NAMALWA (cell line): ENCODE results near the gene PLCE1.
"Not testable (repeated sequence)": the region's sequence is repeated elsewhere in the genome, so short reads cannot be mapped to it uniquely, and the experiment has no call there.

Source experiments
- DNase-seq: peaks from one replicate; pipeline ENCODE4 v3.0.0-alpha.2; 2015; ENCODE audit warnings: low spot score

Gene PLCE1

DNA sequence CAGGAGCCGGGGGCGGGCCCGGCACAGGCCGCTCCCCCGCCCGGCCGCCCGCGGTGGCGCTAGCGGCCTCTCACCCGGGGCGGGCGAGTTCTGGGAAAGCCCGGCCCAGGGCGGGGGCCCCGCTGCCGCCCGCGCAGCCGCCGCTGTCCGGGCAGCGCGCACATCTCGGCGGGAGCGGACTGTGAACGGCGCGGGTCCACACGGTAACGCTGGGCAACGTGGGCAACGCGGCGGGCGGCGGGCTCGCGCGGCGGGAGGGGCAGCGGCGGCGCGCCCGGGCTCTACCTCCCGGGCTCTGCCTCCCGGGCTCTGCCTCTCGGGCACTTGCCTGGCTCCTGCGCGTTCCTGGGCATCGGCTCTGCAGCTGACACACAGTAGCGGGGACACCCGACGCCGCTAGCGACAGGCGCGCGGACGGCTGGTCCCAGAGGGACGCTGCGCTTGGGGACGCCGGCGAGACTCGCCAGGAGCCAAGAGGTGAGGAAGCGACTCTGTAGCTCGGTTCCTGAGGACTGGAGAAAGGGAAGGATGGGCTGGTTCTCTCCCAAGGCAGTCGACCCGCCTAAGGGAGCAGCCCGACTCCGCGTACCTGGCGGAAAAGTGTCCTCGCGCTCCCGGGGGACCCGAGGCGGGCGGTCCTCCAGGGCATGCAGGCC is at the start of gene PLCE1:
TSS of gene PLCE1 (plus strand) at position 150 of the 656 bp plus-strand sequence. CDS start 37,116 bp downstream, outside the sequence.
- no peak for DNase-seq

DNA sequence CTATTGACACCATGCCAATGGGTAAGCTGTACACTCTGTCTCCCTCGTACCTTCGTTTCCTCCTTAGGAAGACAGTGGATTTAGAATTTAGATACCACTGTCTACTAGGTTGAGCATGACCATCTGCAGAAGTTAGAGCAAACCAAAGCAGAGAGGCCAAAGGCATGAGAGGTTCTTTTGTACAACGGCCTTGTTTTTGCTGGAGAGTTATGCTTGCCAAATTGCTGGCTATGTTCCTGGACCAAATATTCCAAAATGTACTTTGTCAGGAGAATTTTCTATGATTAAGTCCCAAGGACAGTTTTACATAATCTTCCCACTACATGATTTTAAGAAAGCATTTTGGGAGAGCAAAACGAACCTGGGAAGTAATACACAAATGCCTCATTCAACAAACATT is 47.9 kb upstream of the PLCE1 start:
- no peak for DNase-seq

DNA sequence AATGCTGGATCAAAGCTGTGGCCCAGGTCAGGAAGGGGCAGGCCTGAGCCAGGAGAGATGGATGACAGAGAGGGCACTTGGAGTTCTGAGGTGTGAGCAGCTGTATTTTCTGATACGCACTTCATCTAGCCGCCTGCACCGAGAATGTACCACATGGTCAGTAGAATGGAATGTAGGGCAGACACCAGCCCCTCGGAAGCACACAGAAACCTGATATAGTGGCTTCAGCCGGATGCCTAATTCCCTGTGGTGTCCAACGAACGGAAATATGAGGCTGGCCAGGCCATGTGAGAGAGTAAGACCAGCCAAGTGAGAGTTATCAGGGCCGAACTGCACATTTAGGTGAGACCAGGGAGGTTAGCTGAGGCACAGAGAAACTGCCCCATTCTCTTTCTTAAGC is 46.7 kb upstream of the PLCE1 start:
- DNase-seq = no peak

DNA sequence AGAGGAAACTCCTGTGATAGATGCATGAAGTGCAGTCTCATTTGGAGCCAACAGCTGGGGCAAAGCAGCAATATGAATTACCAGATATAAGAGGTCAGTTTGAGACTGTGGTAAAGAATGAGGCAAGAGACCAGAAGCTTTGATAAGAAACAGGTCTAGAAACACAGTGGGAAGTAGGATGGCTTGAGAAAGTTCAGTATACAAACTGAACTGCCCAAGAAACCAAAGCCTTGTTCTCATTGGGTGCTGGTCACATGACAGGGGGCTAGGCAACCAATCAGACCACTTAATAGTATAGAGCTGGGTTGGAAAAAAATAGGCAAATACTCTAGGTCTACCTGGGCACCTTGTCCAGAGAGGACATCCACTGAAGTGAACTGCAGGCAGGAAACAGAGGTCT is 46.2 kb upstream of the PLCE1 start:
- no peak for DNase-seq

DNA sequence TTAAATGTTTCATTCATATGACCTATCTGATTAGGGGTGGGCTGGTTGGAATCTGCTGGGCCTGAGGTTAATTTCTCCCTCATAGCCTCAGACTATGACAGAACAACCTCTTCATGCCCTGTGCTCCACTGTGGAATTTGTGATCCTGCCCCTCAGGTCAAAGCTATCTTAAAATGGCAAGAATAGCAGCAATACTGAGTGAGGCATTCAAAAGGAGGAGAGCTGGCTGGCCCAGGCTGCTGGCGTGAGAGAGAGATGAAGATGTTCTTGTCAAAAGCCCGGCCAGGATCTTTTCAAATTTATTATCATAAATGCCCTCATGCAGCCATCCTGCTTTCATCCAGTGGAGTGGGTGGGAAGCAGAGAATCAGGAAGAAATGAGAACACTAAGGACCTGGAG is 41.8 kb upstream of the PLCE1 start:
- DNase-seq = no peak

DNA sequence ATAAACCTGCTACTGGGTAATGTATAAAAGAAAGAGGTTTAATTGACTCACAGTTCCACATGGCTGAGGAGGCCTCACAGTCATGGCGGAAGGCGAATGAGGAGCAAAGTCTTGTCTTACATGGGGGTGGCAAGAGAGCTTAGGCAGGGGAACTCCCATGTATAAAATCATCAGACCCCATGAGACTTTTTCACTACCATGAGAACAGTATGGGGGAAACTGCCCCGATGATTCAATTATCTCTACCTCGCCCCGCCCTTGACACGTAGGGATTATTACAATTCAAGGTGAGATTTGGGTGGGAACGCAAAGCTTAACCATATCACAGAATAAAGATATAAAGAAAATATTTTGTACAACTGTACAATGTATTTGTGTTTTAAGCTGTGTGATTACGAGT is 39.4 kb upstream of the PLCE1 start:
- no peak for DNase-seq

DNA sequence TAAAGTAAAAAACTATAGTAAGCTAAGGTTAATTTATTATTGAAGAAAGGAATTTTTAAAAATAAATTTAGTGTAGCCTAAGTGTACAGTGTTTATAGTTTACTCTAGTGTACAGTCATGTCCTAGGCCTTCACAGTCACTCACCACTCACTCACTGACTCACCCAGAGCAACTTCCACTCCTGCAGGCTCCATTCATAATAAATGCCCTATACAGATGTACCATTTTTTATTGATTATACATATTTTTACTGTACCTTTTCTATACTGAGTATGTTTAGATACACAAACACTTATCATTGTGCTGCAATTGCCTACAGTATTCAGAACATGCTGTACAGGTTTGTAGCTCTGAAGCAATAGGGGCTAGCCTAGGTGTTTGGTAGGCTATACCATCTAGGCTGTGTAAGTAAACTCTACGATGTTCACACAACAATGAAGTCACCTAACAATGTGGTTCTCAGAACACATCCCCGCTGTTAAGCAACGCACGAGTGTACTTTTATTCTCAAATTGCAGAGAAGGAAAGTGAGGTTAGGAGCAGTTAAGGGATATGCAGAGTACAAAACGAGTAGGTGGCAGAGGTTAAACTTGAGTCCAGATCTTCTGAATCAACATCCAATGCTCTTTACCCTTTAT is 38.9 kb upstream of the PLCE1 start:
- DNase-seq = no peak

DNA sequence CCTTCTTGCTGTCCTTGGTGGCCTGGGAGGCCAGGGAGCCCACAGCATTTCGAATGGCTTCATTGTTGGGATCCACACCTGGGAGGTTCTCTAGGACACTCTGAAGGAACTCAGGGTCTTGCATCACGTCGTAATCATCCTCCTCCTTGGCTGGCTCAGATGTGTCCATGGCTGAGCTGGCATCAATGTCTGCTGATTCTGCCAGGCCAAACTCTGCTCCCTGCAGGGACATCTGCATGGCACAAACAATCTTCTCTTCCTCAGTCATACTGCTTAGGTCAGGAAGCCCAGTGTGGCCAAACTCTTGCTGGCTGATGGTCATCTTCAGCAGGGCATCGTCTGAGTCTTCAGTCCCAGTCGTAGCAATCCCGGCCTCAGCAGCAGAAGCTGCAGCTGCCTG is 34.9 kb upstream of the PLCE1 start:
- DNase-seq = no peak

DNA sequence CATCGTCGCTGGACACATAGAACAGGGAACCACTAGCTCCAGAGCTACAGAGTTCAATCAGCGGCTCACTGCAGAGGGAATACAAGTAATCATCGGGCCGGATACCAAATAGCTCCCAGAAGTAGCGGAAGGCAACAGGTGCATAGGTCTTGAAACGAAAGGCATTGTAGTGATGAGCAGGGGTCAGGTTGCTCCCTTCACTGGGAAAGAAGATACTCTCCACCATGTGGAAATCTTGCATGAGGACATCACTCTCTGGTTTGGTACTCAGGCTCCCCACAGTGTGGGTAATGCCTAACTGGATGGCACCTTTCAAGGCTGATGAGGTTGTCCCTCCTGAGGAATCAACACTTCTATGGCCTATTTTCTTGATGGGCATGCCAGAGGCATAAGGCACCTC is 32.7 kb upstream of the PLCE1 start:
- DNase-seq = not testable (repeated sequence)

DNA sequence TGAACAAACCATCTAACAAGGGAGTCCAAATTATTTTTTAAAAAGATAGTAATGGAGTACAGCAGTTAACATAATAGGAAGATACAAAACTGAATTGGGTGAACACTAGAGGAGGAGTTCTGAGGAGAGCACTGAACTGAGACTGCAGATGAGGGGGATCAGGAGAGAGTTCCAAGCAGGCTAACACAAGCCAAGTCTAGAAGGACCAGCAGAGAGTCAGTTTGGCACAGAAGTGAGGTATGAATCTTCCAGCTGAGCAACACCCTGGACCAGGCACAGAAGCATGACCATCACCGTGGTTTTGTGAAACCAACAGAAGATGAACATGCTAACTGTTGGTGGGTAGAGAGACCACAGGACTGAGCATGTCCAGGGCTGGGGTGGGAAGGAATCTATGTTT is 30.8 kb upstream of the PLCE1 start:
- no peak for DNase-seq

DNA sequence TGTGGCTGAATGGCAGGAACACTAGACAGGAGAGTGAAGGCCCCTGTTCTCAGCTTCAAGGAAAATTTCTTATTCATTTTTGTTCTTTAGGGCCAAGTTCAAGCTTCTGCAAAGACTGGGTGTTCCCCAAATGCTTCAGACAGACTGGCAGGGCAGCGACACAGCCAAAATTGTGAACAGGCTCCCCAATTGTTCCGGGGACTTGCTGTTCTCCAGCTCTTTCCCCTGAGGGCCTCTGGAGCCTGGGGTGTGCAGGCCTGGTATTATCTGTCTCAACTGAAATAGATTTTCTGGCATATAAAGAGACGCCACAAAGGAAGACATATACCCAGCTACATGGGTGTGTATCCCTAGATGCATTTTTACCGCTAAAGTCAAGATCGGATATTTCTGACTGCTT is 30.3 kb upstream of the PLCE1 start:
- no peak for DNase-seq

DNA sequence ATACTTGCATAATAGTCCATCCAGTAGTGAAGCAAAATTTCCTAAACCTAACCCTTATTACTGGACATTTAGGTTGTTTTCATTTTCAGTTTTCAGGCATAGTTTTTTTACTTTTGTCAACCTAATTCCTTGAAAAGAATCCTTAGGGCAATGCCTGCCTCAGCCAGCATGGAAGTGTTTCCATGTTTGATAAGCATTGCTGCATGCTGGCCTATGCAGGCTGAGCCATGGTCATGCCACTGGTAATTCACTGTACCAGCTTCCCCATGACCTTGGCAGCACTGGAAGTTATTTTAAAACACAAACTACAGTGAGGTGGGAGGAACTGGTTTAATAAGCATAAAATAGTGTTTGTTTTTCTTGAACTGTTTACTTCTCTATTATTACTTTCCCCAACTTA is 27.8 kb upstream of the PLCE1 start:
- no peak for DNase-seq

DNA sequence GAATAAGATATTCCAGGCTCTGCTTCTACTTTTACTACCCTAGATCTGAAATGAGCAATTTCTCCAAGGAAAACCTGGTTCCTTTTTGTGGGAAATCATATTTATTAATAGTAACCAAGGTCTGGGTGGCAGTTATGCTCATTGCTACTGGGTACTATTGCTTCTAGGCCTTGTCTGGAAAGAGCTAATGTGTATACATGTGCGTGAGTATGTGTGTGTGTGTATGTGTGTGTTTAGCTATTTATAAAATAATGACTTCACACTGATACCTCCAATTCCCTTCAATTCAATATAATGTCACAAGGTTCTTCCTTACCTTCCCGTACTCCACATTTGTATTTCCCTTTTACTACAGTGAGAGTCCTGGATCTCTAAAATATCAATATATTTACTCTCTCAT is 26.0 kb upstream of the PLCE1 start:
- no peak for DNase-seq

DNA sequence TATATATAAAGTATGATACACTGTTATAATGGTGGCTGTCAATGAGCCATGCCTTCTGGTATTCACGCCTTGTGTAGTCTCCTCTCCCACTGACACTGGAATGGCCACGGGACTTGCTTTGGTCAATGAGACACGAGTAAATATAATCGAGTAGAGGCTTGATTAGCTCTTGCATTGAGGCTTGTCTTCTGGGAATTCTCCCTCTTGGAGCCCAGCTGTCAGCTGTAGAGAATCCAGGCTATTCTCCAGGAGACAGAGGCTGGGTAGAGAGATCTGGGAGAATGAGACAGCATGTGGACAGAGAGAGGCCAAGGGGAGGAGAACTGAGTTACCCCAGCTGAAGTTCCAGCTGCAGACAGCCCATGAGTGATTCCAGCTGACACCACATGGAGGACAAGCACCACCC is 25.2 kb upstream of the PLCE1 start:
- no peak for DNase-seq

DNA sequence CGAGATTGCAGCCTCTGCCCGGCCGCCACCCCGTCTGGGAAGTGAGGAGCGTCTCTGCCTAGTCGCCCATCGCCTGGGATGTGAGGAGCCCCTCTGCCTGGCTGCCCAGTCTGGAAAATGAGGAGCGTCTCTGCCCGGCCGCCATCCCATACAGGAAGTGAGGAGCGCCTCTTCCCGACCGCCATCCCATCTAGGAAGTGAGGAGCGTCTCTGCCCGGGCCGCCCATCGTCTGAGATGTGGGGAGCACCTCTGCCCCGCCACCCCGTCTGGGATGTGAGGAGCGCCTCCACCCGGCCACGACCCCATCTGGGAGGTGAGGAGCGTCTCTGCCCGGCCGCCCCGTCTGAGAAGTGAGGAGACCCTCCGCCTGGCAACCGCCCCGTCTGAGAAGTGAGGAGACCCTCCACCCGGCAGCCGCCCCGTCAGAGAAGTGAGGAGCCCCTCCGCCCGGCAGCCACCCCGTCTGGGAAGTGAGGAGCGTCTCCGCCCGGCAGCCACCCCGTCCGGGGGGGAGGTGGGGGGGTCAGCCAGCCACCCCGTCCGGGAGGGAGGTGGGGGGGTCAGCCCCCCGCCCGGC is 23.2 kb upstream of the PLCE1 start:
- not testable (repeated sequence) for DNase-seq

DNA sequence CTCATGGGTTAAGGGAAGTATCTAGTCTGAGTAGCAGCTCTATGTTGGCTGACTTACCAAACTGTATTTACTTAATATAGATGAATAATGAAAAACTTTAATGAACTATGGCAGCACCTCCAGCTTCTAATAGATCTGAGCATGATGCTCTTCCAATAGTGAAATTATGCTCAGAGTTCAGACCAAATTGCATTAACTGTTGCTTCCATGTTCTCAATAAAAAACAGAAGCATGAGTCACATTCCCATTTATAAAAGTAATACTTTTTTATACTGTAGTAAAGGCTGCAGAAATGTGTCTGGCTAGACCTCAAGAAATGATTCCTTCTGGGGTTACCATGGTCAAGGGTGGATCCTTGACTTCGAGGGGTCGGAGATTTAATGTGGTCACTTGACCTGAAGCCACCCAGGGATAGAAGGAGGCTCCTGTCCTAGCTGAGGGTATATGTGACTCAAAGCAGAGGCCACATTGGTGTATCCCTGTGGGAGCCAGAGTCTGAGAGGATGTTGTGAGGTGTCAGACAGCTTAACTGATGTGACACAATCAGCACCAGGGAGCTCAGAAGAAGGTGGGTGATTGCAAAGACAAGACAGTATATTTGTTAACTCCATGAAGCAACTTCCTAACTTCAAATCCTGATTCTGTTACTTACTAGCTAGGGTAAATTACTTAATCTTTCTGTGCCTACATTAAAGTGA is 19.8 kb upstream of the PLCE1 start:
- DNase-seq = no peak

DNA sequence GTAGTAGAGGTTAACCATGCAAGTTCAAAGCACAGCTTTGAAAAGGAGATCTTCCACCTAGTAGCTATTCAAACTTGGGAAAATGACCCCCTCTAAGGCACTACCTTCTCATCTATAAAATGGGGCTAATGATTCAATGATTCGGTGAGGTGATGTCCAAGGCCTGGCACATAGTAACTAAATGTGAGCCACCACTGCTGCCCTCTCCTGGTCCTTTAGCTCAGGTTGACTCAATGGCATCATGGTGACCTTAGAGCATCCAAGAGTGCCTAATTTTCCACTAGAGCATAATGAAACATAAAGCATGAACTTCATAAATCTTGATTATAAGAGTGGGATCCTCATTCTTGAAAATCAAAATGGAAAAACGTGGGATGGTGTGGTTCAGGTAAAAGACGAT is 16.3 kb upstream of the PLCE1 start:
- peak; percentile 8 for DNase-seq

DNA sequence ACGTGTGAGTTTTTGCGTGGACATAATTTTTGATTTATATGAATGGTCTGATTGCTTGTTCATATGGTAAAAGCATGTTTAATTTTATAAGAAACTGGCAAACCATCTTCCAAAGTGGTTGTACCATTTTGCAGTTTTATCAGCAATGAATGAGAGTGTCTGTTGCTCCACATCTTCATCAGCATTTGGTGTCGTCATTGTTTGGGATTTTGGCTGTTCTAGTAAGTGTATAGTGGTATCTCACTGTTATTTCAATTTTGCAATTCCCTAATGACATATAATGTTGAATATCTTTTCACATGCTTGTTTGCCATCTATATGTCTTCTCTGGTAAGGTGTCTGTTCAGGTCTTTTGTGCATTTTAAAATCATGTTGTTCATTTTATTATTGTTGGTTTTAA is 13.2 kb upstream of the PLCE1 start:
- DNase-seq = no peak

DNA sequence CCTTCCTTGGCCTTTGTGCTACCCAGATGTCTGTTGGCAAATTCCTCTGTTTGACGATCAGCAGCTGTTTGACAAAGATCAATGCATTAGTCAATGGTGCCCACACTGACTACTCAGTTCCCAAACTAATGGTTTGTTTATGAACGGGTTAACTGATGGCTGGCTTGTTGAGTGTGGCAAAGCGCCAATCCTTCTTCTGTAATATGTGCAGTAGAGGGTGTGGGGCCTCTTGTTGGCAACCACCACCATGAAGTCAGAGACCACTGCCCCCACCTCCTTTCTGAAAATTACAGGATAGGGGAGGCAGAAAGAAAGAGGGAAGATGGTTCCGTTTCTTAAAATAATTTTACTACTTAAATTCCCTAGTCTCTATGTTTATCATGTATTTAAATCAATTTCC is 2.6 kb upstream of the PLCE1 start:
- DNase-seq = no peak

DNA sequence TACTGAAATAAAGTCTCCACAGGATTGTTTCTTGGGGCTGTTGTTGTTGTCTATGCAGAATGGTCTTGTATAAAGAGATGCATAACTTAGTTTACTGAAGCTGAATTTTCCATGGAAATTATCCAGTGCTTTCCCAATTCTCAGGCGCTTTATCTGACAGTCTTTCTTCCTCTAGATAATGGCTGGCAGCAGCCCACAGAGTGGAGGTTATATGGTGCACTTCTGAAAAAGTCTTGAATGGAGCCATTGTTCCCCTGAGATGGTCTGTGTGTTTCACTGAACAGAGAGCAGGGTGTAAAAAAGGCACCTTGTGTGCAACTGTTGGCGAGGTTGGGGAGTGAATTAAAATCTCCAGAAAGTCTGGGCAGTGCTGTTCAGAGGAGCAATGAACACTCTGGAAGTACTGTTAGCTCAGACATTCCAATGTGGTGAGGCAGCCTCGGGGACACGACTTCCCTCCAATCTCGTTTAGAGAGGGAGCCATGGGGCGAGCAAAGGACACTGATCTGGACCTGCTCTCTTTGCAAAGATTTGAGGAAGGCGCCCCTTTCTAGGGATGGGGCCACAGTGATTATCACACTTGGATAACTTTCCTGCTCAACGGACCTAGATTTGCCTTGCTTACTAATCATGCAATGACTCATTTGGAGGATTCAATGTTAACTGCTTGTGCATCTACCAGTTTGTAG is 2.0 kb upstream of the PLCE1 start:
- DNase-seq = no peak

DNA sequence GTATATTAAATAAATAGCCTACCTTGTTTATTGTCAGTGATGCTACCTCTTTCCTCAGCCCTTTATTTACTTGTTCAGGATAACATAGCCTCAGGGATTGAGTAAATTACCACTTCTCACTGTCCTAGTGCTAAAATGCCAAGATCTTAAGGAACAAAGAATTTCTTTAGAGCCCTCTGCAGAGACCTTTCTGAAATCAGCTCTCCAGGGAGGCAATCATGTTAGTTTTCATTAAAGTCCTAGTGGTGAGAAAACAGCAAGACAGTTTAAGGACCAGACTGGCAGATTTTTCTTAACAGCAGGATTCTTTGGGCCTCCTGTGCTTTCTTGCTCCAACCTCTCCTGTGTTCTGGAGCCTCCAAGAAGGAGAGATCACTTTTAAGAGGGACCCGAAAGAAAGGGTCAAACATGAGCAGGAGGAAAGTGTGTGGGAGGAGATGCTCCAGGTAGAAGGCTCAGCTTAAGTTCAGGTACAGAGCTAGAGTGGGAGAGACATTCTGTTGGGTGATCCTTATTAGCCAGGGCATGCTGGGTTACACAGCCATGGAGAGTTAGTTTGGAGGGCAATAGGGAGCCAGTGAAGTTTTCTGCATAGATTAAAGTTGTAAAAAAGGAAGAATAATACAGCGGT is 1.2 kb upstream of the PLCE1 start:
- no peak for DNase-seq

DNA sequence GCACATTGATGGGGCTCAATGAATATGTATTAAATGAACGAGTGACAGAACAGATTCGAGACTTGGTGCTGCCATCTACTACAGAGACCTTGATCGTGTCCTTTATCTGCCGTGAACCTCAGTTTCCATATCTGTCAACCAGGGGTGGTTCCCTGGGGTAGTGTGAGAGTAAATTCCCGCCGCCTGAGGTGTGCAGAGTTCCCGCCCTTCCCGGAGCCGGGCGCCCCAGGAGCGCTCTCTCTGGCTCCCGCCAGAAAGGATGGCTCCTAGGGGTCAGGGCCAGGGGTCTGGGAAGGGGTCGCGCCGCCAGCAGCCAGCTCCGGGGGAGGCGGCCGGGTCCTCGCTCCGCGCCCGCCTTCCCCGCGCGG is 333 bp upstream of the PLCE1 start:
- no peak for DNase-seq
